SKM-1 (cell line): ENCODE data around the gene PARD6A.

ENCODE experiments used
- DNase-seq: peaks from one replicate; lab custom pipeline; 2025; ENCODE audit not compliant: unreplicated experiment; lab: John Stamatoyannopoulos, UW

PARD6A gene

DNA sequence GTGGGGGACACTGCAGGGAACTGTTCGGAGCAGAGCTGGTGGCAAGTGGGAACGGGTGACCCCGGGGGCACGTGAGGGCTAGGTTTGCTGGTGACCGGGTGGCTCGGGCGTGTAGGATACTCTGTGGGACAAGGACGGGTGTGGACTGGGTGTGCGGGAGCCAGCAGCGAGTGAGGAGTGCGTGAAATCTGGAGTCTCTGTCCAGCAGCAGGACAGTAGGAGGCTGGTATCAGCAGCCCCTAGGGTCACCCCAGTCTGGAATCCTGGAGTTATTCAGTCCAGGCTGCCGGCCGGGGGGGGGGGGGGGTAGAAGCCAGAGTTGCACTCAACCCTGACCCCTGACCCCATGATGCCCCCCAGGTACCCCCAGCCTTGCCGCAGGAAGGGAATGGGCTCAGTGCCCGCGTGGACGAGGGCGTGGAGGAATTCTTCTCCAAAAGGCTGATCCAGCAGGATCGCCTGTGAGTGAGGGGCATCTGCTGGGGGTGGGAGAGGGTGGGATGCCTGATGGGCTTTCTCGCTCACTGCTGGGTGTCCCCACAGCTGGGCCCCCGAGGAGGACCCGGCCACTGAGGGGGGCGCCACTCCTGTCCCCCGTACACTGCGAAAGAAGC lies 6.9 kb upstream of the PARD6A start:
- no peak for DNase-seq

DNA sequence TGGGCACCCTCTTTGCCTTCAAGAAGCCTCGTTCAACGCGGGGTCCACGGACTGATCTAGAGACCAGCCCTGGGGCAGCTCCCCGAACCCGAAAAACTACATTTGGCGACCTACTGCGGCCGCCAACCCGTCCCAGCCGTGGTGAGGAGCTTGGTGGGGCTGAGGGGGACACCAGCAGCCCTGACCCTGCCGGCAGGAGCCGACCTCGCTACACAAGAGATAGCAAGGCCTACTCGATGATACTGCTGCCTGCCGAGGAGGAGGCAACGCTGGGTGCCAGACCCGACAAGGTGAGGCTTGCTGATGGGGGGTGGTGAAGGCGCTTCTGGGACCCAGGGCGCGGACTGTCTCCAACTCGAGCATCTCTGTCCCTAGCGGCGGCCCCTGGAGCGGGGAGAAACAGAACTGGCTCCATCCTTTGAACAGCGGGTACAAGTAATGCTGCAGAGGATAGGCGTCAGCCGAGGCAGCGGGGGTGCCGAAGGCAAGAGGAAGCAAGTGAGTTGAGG lies 6.3 kb upstream of the PARD6A start:
- DNase-seq, result no peak

DNA sequence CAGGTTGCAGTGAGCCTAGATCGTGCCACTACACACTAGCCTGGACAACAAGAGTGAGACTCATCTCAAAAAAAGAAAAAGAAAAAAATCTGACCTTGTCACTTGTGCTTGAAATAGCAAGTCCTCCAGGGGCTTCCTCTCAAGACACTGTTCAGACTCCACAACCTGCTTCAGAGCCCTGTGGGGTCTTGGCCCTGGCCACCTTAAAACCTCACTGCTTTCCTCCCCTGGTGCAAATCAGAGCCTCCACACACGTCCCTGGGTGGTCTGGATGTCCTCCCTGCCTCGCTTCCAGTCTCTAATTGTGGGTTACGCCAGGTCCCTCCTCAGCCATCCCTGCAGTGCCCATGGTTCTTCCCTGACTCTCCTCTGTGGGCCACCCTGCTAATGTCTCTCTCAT lies 5.4 kb upstream of the PARD6A start:
- no peak for DNase-seq

DNA sequence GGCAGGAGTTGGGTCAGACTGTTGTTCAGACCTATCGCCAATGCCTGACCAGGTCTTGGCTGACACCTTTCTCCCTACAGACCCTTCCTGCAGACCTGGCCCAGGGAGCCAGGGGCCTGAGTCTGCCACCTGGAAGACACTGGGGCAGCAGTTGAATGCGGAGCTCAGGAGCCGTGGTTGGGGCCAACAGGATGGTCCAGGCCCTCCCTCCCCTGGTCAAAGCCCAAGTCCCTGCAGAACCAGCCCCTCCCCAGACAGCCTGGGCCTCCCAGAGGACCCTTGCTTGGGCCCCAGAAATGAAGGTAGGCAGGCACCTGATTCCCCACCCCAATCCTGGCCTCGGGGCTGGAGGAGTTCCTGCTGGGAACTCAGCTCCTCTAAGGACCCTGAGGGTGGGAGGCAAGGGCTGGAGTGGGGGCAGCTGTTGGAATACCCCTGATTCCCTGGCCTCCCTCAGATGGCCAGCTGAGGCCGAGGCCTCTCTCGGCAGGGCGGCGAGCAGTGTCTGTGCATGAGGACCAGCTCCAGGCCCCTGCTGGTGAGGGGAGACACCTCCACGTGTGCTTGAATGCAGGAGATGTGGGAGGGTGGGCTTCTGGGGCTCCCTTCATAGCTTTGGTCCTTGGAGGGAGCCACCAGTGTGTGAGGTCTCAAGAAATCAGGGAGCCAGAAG lies 4.3 kb upstream of the PARD6A start:
- no peak for DNase-seq

DNA sequence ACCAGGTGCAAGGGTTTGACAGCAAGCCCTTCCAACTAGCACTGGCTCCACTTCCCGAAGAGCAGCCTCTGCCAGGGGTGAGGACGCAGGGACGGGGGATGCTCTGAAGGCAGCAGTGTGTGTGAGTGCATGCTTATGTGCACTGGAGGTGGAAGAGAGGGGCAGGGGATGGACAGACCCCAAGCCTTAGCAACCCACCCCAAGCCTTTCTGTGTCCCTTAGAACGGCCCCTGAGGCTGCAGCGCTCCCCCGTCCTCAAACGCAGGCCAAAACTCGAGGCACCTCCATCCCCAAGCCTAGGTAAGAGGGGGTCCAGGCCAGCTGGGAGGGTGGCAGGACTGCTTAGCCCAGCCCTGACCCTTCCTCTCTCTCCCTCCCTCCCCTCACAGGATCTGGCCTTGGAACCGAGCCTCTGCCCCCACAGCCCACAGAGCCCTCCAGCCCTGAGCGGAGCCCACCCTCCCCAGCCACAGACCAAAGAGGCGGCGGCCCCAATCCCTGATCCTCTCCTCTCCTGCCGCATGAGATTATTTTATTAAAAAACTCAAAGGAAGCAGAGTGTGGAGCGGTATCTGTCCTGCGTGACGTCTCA lies 3.6 kb upstream of the PARD6A start:
- no peak for DNase-seq

DNA sequence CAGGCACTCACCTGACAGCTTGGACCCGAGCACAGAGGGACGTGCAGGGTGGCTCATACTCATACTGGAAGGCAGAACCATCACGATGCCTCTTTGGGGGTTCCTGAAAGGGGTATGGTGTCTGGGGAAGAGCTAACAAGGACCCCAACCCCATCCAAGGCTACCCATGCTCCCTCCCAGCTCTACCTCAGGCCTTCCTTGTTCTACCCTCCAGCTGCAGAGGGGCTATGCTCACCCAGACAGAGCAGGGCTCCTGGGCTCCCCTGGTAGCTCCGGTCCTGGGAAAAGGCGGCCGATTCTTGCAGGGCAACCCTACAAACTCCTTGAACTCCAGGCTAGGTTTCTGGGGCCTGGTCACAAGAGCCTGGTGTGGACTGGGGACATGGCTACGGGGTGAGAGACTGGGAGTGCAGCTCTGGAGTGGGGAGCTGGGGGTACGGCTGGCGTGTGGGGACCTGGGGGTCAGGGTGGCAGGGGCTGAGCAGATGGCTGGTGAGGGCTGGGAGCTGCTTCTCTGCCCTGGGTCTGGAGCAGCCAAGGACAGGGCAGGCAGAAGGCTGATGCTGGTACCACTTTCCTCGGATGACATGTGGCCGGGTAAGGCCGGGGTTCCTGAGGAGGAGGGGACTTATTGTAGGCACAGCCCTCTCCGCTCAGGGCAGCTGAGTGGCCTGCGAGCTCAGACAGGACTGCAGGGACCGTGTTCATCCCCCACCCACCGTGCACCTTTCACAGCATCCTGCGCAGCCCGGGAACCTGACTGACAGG lies 2.8 kb upstream of the PARD6A start:
- no peak for DNase-seq

DNA sequence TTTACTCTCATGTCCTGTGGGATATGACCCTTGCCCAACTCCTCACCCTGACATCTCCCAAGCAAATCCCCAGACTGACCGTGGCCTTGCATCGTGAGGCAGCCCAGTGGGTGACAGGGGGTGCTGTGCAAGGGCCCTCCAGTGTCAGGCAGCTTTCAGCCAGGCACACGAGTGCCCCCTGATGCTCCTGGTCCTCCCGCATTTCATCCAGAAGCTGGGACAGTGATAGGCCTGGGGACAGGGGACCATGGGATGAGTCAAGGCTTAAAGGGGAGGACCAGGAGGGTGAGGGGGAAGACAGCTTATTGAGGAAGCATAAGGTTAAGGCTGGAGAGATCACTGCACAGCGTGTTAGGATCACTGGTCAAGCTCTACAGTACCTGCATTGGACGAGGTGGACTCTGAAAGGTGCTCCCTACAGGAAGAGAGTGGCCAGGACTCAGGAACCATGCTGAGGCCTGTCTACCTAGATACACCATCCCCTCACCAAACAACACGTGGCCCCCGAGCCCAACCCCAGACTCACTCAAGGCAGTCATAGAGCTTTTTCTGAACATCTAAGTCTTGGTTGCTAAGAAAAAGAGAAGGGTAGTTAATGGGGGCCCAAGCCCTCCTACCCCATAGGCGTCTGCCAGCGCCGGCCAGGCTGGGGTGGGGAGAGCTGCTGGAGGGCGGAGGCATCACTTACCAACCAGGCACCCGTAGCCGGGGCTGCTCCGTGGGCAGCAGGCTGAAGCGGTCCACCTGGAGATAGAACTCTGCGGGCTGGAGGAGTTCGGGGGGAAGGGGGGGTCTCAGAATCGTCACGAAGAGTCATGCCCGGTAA lies 1.7 kb upstream of the PARD6A start:
- DNase-seq, result no peak

DNA sequence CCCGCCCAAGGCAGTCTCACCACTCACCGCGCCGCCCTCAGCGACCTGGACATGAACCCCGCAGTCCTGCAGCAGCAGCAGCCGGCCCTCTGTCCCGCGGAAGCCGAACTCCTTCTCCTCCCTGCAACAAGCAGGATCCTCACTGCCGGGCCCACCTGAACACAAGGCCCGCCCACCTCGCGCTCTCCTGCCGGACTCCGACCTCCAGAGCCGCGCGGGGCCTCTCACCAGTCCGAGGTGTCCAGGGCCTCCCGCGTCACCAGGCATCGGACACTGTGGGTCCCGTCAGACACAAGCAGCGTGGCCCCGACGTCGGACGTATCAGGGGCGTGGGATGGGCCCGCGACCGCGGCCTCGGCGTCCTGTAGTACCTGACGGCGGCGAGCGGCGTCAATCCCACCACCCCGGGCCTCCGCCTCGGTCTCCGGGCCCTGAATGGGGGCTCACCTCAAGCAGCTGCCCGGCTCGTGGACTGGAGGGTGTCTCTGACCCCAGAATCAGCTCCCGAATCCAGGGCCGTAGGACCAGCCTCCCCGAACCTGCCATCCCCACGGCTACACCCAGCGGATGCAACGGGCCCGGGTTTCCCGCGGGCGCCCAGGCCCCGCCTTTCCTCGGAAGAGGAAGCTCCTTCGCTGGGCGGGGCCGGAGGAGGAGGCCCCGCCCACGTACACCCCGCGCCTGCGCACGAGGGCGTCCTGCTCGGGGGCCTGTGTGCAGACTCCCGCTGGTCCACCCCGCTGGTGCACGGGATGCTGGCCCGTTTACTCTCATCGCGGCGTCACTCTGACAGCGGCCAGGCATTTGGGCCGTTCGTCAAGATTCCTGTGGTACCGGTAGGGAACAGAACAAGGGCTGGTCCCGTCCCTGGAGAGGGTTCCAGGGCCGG lies 841 bp upstream of the PARD6A start, which contains the start of gene ACD:
Gene ACD (minus strand): TSS at position 586 of the 889 bp plus-strand sequence. CDS start 40 bp downstream, at position 546.
- DNase-seq, result peak; percentile 40

DNA sequence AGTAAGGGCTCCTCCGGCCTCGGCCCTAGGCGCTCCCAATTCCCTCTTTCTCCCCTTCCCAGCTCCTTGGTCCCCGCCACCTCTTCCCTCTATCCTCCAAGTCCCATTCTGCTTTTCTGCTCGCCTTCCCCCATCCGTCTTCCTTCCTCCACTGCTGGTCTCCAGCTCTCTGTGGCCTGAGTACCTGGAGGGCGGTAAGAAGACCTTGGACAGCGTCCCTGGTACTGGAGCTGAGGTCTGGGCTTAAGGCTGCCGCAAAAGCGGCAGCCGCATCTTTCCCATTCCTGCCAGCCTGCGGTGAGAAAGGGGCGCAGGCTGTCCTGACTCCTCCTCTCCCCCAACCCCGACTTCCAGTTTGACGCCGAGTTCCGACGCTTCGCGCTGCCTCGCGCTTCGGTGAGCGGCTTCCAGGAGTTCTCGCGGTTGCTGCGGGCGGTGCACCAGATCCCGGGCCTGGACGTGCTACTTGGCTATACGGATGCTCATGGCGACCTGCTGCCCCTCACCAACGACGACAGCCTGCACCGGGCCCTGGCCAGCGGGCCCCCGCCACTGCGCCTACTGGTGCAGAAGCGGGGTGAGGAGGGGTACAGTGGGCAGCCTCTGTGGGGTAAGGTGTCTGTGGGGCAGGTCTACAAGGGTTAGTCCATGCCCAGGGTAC lies 471 bp downstream of the PARD6A start:
- no peak for DNase-seq

DNA sequence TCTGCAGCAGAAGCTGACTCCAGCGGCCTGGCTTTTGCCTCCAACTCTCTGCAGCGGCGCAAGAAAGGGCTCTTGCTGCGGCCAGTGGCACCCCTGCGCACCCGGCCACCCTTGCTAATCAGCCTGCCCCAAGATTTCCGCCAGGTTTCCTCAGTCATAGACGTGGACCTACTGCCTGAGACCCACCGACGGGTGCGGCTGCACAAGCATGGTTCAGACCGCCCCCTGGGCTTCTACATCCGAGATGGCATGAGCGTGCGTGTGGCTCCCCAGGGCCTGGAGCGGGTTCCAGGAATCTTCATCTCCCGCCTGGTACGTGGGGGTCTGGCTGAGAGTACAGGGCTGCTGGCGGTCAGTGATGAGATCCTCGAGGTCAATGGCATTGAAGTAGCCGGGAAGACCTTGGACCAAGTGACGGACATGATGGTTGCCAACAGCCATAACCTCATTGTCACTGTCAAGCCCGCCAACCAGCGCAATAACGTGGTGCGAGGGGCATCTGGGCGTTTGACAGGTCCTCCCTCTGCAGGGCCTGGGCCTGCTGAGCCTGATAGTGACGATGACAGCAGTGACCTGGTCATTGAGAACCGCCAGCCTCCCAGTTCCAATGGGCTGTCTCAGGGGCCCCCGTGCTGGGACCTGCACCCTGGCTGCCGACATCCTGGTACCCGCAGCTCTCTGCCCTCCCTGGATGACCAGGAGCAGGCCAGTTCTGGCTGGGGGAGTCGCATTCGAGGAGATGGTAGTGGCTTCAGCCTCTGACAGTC lies 1.3 kb downstream of the PARD6A start:
- DNase-seq, result no peak

DNA sequence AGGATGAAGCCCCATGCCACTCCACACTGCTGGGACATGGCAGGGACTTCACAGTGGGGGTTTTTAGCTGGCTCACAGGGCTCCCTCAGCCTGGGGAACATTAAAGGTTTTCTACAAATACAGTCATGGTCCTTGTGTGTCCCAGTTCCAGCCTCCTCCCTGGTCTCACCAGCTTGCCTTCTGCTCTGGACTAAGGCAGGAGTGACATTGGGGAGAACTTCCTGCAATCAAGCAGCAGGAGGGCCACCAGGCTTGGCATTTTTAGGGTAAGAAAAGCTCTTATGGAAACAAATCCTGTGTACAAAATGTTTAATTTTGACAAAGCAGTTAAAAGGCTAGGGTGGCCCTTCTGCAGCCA lies 1.9 kb downstream of the PARD6A start:
- DNase-seq, result no peak

DNA sequence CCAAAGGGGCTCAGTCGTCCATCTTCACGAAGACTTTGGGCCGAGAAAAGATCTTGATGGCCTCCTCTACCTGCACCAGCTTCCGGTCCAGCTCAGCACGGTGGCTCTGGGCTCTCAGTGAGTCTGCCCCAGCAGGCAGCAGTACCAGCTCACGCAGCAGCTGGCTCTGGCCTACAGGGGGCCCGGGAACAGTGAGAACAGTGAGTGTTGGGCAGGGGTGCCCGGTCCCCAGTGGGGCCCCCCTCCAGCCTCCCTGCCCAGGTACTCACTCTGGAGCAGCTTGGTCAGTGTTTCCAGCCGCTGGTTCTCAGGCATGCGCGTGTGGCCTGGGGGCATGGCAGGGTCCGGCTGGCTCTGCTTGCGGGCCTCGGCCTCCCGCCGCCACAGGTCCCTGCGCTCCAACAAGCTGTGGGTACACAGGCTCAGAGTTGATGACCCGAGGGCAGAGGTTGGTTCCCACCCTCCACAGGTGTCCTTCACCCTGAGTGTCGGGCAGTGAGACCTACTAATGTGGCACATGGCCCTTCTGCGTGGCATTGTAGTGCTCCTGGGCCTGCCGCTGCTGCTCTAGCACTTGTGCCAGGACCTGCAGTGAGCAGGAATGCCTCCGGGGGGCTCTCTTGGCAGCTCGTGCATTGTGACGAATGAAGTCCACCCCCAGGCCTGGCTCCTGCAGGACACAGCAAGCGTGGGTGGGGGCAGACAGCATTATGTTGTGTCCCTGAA lies 2.6 kb downstream of the PARD6A start:
- DNase-seq, result no peak

DNA sequence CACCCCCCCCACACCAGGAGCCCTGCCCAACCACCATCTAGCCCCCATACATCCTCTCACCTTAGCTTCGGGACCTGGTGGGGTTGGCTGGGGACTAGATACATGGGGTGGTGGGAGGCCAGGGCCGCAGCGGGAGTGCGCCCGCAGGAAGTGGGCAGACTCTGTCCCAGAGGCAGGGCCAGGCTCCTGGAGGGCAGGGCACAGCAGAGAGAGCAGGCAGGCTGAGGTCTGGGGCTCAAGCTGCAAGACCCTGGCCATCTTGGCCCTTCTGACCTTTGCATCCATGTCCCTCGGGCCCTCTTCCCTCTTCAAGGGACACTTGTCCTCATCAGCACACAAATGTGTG lies 3.1 kb downstream of the PARD6A start:
- no peak for DNase-seq

DNA sequence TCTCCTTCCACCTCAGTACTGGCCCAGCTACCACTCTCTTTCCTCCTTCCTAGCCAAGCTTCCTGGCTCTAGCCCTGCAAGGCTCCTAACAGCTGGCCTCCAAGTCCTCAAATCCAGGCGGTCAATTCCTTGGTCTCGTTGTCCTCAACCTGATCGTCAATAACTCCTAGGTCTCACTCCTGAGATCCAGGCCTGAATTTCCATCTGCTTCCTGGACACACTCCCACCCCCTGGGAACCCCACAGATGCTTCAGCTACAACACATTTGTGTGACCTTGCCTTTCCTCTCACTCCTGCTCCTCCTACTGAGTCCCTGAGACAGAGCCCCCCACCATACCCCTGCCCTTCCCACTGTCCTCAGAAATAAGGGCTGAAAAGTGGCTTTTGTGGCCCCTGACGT lies 3.5 kb downstream of the PARD6A start:
- DNase-seq, result no peak

DNA sequence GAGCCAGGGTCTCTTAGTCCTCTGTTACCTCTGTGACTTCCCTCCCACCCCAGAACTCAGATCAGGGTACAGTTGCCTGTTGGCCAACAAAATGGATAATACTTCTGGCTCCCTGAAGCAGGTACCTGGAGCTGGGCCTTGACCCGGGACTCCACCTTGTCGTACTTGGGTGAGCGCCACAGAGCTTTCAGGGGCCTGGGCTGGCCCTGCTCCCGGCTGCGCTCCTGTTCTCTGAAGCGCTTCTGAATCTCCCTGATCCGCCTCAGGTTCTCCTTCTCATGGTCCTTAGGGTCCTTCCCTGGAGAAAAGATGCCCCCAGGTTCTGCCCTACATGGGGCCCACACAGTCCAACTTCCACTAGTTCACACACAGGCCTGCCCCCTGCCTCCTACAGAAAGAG lies 4.1 kb downstream of the PARD6A start:
- DNase-seq, result no peak

DNA sequence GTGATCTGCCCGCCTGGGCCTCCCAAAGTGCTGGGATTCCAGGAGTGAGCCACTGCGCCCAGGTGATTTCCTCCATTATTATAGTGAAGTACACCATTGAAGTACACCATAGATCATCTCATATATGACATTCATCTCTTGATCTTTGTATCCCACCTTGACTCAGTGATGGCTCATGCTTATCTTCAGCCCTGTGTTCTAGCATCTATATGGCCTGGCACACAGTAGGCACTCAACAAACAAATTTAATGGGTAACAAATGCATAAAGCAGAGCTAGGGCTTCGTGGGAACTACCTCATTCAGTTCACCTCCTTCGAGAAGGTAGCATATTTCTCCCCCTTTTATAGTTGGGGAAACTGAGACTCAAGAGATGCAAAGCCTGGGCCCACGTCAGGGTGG lies 4.8 kb downstream of the PARD6A start:
- DNase-seq, result no peak

DNA sequence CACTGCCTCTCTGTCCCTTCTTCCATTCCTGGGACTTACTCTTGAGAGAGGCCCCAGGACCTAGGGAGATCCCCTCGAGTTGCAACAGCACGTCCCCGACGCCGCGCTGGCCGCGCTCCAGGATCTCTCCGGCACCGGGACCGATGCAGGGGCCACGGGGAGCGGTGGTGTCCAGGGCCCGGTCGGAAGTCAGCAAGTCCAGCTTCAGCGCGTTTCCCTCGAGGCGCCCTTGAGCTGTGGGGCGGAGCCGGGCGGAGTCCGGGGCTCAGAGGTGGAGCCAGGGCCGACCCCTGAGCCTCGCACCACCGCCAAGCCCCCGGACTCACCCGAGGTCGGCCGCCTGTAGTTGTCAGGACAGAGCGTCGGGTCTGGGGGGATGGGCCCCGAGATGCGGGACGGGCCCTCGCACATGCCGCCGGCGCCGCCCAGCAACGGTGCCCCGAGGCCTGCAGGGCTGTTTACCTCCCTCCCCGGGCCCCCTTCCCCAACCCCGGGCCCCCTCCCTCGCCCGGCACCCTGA lies 5.3 kb downstream of the PARD6A start:
- DNase-seq, result no peak
